Mucosa of descending colon (tissue), 3 donors: ENCODE data around the gene PRSS33. TPM values are rescaled to one million over a fixed set of nuclear protein-coding genes. Genes with fewer than 3 reads are reported as not detected.

Experiments used
- ATAC-seq: fragments of 200-7000 bp; cut with Tn5 transposase; one replicate; pipeline ENCODE4 v1.9.1; 2020; ENCODE audit warnings: mild to moderate bottlenecking, moderate library complexity
- DNase-seq, 3 donors: peaks; one replicate each; pipeline ENCODE4 v3.0.0-alpha.2; 2020
- H3K36me3 ChIP-seq: fragments of 200-600 bp; one replicate; pipeline ENCODE4 v1.8.0; 2021; ENCODE audit warnings: low read depth, mild to moderate bottlenecking
- H3K4me1 ChIP-seq: fragments of 200-600 bp; one replicate; pipeline ENCODE4 v1.8.0; 2021; ENCODE audit warnings: low read depth, mild to moderate bottlenecking
- H3K4me3 ChIP-seq: fragments of 200-600 bp; one replicate; pipeline ENCODE4 v1.8.0; 2021; ENCODE audit warnings: mild to moderate bottlenecking
- H3K9me3 ChIP-seq: fragments of 200-600 bp; one replicate; pipeline ENCODE4 v1.8.0; 2021; ENCODE audit warnings: mild to moderate bottlenecking
- intact Hi-C, 2 donors: fragments of 100-400 bp; cut with DNase I in 1 of 2; cut with micrococcal nuclease in 1 of 2; formaldehyde crosslinking; loops; one replicate each; pipeline versions ENCODE4 v1.11.0 to v1.11.1; 2022; cut with DNase I, micrococcal nuclease
- total RNA-seq, 3 donors: library from RNA; stranded (reverse); fragmentation: NEBNext Ultra II Directional in 2 of 3; extraction: Animal tissue kit (Norgen Biotek cat#: 25700) in 2 of 3; gene quantifications; one replicate each; pipeline versions ENCODE4 v1.2.1 to v1.2.4, GENCODE V29; 2021 to 2023
- TF ChIP-seq, protein P1 (sequence below): fragments of 200-600 bp; IDR thresholded peaks from one replicate; pipeline ENCODE4 v1.8.0; 2022; ENCODE audit warnings: antibody characterized with exemption, mild to moderate bottlenecking
- donor health status: DM: no; HTN: no; CAD: no; lungs with moderate emphysema.
- donor health status: DM: no; HTN: no; CAD: no.
- donor health status: DM: no; HTN: yes; CAD: no.

Gene PRSS33
- total RNA-seq, 3 donors from 2014 or later = not detected

DNA sequence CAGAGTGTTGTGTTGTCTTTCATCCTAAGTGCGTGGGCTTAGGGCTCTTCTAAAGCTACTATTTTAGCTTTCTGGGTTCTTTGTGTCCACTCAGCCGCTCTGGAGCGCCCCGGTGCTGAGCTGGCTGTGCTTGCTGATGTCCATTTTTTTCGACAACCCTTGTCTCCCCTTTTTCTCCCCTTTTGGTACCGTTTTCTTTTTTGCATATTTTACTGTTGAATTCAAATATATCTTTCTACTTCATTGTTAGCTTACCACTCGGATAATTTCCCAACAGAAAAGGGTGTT, 33.7 kb downstream of the PRSS33 start:
- intact Hi-C loops = no loop called here
- ATAC-seq (no peak), DNase-seq (peak in 1 of 3 donors; percentile 31)
- H3K9me3 ChIP-seq = no peaks in the 10 kb centered on the region
- peak overlapping the region; percentile 59 for H3K4me3 ChIP-seq
- TF ChIP-seq, protein P1, sequence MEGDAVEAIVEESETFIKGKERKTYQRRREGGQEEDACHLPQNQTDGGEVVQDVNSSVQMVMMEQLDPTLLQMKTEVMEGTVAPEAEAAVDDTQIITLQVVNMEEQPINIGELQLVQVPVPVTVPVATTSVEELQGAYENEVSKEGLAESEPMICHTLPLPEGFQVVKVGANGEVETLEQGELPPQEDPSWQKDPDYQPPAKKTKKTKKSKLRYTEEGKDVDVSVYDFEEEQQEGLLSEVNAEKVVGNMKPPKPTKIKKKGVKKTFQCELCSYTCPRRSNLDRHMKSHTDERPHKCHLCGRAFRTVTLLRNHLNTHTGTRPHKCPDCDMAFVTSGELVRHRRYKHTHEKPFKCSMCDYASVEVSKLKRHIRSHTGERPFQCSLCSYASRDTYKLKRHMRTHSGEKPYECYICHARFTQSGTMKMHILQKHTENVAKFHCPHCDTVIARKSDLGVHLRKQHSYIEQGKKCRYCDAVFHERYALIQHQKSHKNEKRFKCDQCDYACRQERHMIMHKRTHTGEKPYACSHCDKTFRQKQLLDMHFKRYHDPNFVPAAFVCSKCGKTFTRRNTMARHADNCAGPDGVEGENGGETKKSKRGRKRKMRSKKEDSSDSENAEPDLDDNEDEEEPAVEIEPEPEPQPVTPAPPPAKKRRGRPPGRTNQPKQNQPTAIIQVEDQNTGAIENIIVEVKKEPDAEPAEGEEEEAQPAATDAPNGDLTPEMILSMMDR = no peak
- H3K4me1 ChIP-seq = peaks cover 27% of the 10 kb centered on the region
- H3K36me3 ChIP-seq = peaks cover 3% of the 10 kb centered on the region

GRCh38 chr16:2752850-2753732, 34.3 kb downstream of the PRSS33 start:
- Histone ChIP-seq H3K4me1 (peaks cover 27% of the 10 kb centered on the region), H3K4me3 (peak overlapping the region; percentile 59), H3K36me3 (peaks cover 3% of the 10 kb centered on the region), H3K9me3 (no peaks in the 10 kb centered on the region)
- ATAC-seq (peak; percentile 86), DNase-seq (peak in 2 of 3 donors; percentile 87 to 91)
- TF ChIP-seq, protein P1 = no peak
- intact Hi-C loops = no loop called here

DNA sequence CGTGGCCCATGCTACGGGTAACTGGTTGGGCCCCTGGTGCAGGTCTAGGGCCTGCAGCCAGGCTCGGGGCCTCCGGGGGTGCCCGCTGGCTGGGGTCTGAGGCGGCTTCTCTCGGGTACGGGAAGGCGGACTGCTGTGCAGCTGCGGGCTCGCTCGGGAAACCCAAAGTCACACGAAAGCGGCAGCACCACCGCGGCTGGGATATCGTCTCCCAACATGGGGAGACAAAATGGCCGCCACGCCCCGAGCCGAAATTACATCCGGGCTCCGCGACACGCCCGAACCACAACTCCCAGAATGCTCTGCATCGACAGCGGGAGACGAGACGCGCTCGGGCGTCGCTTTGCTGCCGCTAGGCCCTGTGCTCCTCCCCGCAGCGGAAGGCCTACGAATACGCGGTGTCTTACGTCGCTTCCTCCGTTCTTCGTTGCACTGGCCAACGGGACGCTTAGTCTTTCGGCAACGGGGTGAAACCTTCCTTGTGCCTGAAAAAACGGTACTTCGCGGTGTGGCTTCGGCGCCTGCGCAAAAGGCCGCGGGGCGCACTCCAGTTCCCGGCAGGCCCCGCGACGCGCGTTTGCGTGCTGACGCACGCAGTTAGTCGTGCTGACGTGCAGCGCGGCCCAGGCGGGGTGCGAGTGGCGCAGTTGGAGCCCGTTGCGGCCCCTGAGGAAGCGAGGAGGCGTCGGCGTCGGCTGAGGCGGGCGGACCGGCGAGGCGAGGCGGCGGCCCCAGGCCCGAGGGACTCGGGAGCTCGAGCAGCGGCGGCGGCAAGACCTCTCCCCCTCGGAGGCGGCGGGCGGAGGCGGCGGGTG, 35.1 kb downstream of the PRSS33 start, which contains the start of gene SRRM2:
SRRM2 (plus strand) TSS at position 604 of the 815 bp plus-strand sequence. CDS start 3,727 bp downstream, outside the sequence.
- peak; percentile 95 for ATAC-seq
- no peaks in the 10 kb centered on the region for H3K9me3 ChIP-seq
- H3K4me1 ChIP-seq = peaks cover 27% of the 10 kb centered on the region
- intact Hi-C loops = no loop called here
- peak within 1 kb of the TSS; percentile 59 for H3K4me3 ChIP-seq
- TF ChIP-seq, protein P1 = no peak
- H3K36me3 ChIP-seq = peaks cover 3% of the 10 kb centered on the region
- peak; percentile 97 for DNase-seq

DNA sequence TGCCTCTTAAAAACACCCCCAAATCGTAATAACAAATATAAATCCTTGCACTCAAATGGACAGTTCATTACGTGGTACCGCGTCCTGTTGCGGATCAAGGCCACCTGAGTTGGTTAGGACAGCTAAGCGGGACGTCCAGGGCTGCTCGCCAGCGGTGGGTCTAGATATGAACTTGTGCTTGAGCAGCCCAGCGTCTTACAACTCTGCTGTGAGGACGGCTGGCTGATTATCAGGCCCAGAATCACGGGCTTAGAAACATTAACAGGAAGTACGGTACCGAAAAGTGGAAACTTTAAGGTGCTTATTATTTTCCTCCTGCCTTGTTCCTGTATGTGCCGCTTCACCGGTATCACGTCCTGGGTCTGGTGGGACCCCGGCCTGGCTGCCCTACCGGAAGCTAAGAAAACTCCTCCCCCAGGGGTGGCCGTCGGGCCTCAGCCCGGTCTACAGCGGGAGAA, 35.8 kb downstream of the PRSS33 start:
- Histone ChIP-seq H3K4me1 (peaks cover 26% of the 10 kb centered on the region), H3K4me3 (peak overlapping the region; percentile 59), H3K36me3 (no peaks in the 10 kb centered on the region), H3K9me3 (no peaks in the 10 kb centered on the region)
- DNase-seq (peak; percentile 49 to 59 (median 55)), ATAC-seq (no peak)
- intact Hi-C loops = no loop called here
- TF ChIP-seq, protein P1 = no peak

GRCh38 chr16:2749936-2750335, 37.4 kb downstream of the PRSS33 start:
- H3K4me3 ChIP-seq = no peak overlapping the region
- H3K4me1 ChIP-seq = peaks cover 11% of the 10 kb centered on the region
- H3K36me3 ChIP-seq = no peaks in the 10 kb centered on the region
- no peaks in the 10 kb centered on the region for H3K9me3 ChIP-seq
- DNase-seq (peak in 1 of 3 donors; percentile 27), ATAC-seq (no peak)
- intact Hi-C loops = no loop called here
- TF ChIP-seq, protein P1 = no peak
